ENCODE results near the gene GAK. TPM values are rescaled to one million over a fixed set of nuclear protein-coding genes. Genes with fewer than 3 reads are reported as not detected.

GAK gene
- polyA plus RNA-seq, 1 of the 3 experiments (the other 2 are of a cell fraction), result 35.9 TPM

- Histone ChIP-seq H3K27me3 (ENCODE audit: insufficient read depth) (no peaks in the 10 kb centered on the region), H3K9me3 (no peaks in the 10 kb centered on the region), H3K4me2 (no peak overlapping the region), H3K36me3 (replicated peaks in 1 of 2; ENCODE audit: control insufficient read depth in 1 of 2, insufficient read depth in 2 of 2, low read length in 1 of 2) (peaks cover 0 to 48% of the 10 kb centered on the region in 2 experiments), H3K9ac (no peak overlapping the region), H3K27ac (ENCODE audit: low read depth in 2 of 2, low read length in 1 of 2) (no peak overlapping the region), H3K4me3 (ENCODE audit: low read depth in 2 of 2, low read length in 1 of 2) (no peak overlapping the region), H3F3A (replicated peaks; ENCODE audit: insufficient read depth) (no peaks in the 10 kb centered on the region), H3K79me2 (ENCODE audit: insufficient read depth) (no peaks in the 10 kb centered on the region), H3K9me2 (no peaks in the 10 kb centered on the region), H4K20me1 (ENCODE audit: insufficient read depth) (no peaks in the 10 kb centered on the region), H3K4me1 (ENCODE audit: control insufficient read depth in 1 of 2, insufficient read depth in 2 of 2, low read depth in 1 of 2, low read length in 1 of 2) (no peaks in the 10 kb centered on the region), H2AFZ (ENCODE audit: low read depth) (no peak overlapping the region)
- no peak for TF ChIP-seq GATA2 (CRISPR knock-in tag; IDR thresholded peaks at IDR 0.05)
- TF ChIP-seq SMC3 (IDR thresholded peaks at IDR 0.05; ENCODE audit: low read depth, low read length), result no peak
- TF ChIP-seq TEAD4 (IDR thresholded peaks at IDR 0.05; ENCODE audit: borderline replicate concordance, insufficient read depth), result no peak
- no peak for TF ChIP-seq ELF1 (IDR thresholded peaks at IDR 0.05)
- TF ChIP-seq USF1 (IDR thresholded peaks at IDR 0.05; ENCODE audit: borderline replicate concordance, low read depth), result no peak
- no peak for TF ChIP-seq RFX5 (IDR thresholded peaks at IDR 0.05; ENCODE audit: low read length)
- TF ChIP-seq JUND (IDR thresholded peaks at IDR 0.05), result no peak
- no peak for TF ChIP-seq POLR2AphosphoS5 (IDR thresholded peaks at IDR 0.05; ENCODE audit: low read depth, low read length)
- POLR2A ChIA-PET, result no interaction called here
- CTCF ChIA-PET, result no interaction called here
- DNase-seq, result peak; percentile 27
- WGBS (ENCODE audit: low lambda C conversion rate), result 95% methylated on average over 13 of the region's 24 CpGs
These were observed 27.4 kb upstream of the GAK start for GRCh38 chr4:959338-960139.

DNA sequence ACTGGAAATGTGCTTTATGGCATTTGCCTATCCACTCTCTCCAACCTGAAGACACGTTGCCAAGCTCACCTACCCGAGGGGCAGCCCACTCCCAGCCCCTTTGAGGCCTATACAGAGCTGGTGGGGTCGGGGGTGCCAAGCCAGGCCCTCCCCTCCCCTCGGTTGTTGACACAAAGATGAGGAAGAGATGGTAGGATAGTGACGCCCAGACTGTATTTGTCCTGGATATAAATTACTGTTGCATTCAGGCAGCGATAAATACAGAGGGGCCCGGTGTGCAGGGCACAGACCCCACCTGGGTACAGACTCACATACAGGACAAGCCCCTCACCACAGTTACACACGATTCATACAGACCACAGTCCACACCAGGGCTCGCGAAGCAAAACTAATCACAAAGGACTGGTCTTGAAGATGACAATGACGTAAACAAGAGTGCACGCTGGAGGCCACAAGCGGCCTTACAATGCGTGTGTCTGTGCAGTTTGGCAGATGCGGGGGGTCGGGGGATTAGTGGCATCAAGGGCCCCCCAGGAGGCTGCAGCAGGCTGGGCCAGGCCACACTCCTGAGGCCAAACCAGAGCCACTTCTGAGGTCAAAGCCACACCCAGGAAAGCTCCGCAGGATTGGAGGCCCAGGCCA, 26.7 kb upstream of the GAK start:
- Histone ChIP-seq H3F3A (replicated peaks; ENCODE audit: insufficient read depth) (no peaks in the 10 kb centered on the region), H3K4me3 (ENCODE audit: low read depth in 2 of 2, low read length in 1 of 2) (no peak overlapping the region), H3K27me3 (ENCODE audit: insufficient read depth) (no peaks in the 10 kb centered on the region), H3K9me3 (no peaks in the 10 kb centered on the region), H3K9ac (no peak overlapping the region), H3K36me3 (replicated peaks in 1 of 2; ENCODE audit: control insufficient read depth in 1 of 2, insufficient read depth in 2 of 2, low read length in 1 of 2) (peaks cover 0 to 44% of the 10 kb centered on the region in 2 experiments), H3K4me1 (ENCODE audit: control insufficient read depth in 1 of 2, insufficient read depth in 2 of 2, low read depth in 1 of 2, low read length in 1 of 2) (no peaks in the 10 kb centered on the region), H3K9me2 (no peaks in the 10 kb centered on the region), H3K27ac (ENCODE audit: low read depth in 2 of 2, low read length in 1 of 2) (no peak overlapping the region), H2AFZ (ENCODE audit: low read depth) (no peak overlapping the region), H3K79me2 (ENCODE audit: insufficient read depth) (no peaks in the 10 kb centered on the region), H4K20me1 (ENCODE audit: insufficient read depth) (no peaks in the 10 kb centered on the region), H3K4me2 (no peak overlapping the region)
- 83% methylated on average over 17 of the region's 17 CpGs for WGBS (ENCODE audit: low lambda C conversion rate)
- TF ChIP-seq MXI1 (IDR thresholded peaks at IDR 0.05; ENCODE audit: low read depth, low read length) (no peak), RXRA (IDR thresholded peaks at IDR 0.05; ENCODE audit: borderline replicate concordance, low read depth) (no peak), CTCF (IDR thresholded peaks at IDR 0.05) (no peak), POLR2AphosphoS5 (IDR thresholded peaks at IDR 0.05; ENCODE audit: low read depth, low read length) (no peak)
- DNase-seq, result peak; percentile 15
- ChIA-PET CTCF (no interaction called here), POLR2A (no interaction called here)

Measured in SK-N-SH (cell line).